Endothelial cell (in vitro differentiated cells): ENCODE results near the gene ANKRD17. TPM values are rescaled to one million over a fixed set of nuclear protein-coding genes. Genes with fewer than 3 reads are reported as not detected.

Experiments
- DNase-seq: peaks from one replicate; pipeline ENCODE4 v3.0.0; 2021; ENCODE audit warnings: low spot score
- H3K27ac Mint-ChIP-seq: one replicate; pipeline ENCODE4 v1.8.0; 2021; ENCODE audit warnings: mixed read lengths, inconsistent platforms; ENCODE audit not compliant: unreplicated experiment
- H3K27me3 Mint-ChIP-seq: one replicate; pipeline ENCODE4 v1.8.0; 2021; ENCODE audit warnings: mild to moderate bottlenecking, moderate library complexity, mixed read lengths, inconsistent platforms; ENCODE audit not compliant: unreplicated experiment
- H3K36me3 Mint-ChIP-seq: one replicate; pipeline ENCODE4 v1.8.0; 2021; ENCODE audit warnings: mild to moderate bottlenecking, low read depth, mixed read lengths, inconsistent platforms; ENCODE audit not compliant: unreplicated experiment
- H3K4me1 Mint-ChIP-seq: one replicate; pipeline ENCODE4 v1.8.0; 2021; ENCODE audit warnings: mild to moderate bottlenecking, mixed read lengths, inconsistent platforms; ENCODE audit not compliant: unreplicated experiment
- H3K4me3 Mint-ChIP-seq: one replicate; pipeline ENCODE4 v1.8.0; 2021; ENCODE audit warnings: mild to moderate bottlenecking, mixed read lengths, inconsistent platforms; ENCODE audit not compliant: unreplicated experiment
- H3K9me3 Mint-ChIP-seq: one replicate; pipeline ENCODE4 v1.8.0; 2021; ENCODE audit warnings: mixed read lengths, inconsistent platforms; ENCODE audit not compliant: unreplicated experiment
- CTCF ChIP-seq: fragments of 200-600 bp; sonication (generic); IDR thresholded peaks from one replicate; pipeline ENCODE4 v1.5.0; 2021; ENCODE audit warnings: antibody characterized with exemption; ENCODE audit not compliant: unreplicated experiment
- total RNA-seq: library from RNA; stranded (reverse); fragmentation: NEBNext Ultra II Directional; extraction: Animal tissue kit (Norgen Biotek cat#: 25700); gene quantifications from one replicate; pipeline ENCODE4 v1.2.1, GENCODE V29; 2021; ENCODE audit not compliant: unreplicated experiment

Gene ANKRD17
- total RNA-seq, 1 donor from 2014 or later = 61.8 TPM

GRCh38 chr4:73055241-73055897 is 203.2 kb downstream of the ANKRD17 start:
- no peak overlapping the region for H3K27ac Mint-ChIP-seq
- no peaks in the 10 kb centered on the region for H3K27me3 Mint-ChIP-seq
- H3K36me3 Mint-ChIP-seq = peaks cover 13% of the 10 kb centered on the region
- peaks cover 21% of the 10 kb centered on the region for H3K4me1 Mint-ChIP-seq
- TF ChIP-seq CTCF = no peak
- no peaks in the 10 kb centered on the region for H3K9me3 Mint-ChIP-seq
- no peak for DNase-seq
- H3K4me3 Mint-ChIP-seq = no peak overlapping the region

- Mint-ChIP-seq H3K36me3 (peaks cover 10% of the 10 kb centered on the region), H3K27me3 (no peaks in the 10 kb centered on the region), H3K27ac (no peak overlapping the region), H3K9me3 (no peaks in the 10 kb centered on the region), H3K4me3 (no peak overlapping the region), H3K4me1 (peaks cover 21% of the 10 kb centered on the region)
- no peak for TF ChIP-seq CTCF
- DNase-seq = no peak
Measured at GRCh38 chr4:73053974-73054480, 204.6 kb downstream of the ANKRD17 start.

- TF ChIP-seq CTCF = no peak
- Mint-ChIP-seq H3K27ac (no peak overlapping the region), H3K4me3 (no peak overlapping the region), H3K4me1 (peaks cover 21% of the 10 kb centered on the region), H3K9me3 (no peaks in the 10 kb centered on the region), H3K27me3 (no peaks in the 10 kb centered on the region), H3K36me3 (peaks cover 6% of the 10 kb centered on the region)
- DNase-seq = no peak
Measured at GRCh38 chr4:73053076-73053475, 205.5 kb downstream of the ANKRD17 start.

- DNase-seq = no peak
- H3K27ac Mint-ChIP-seq = no peak overlapping the region
- no peak overlapping the region for H3K4me3 Mint-ChIP-seq
- peaks cover 4% of the 10 kb centered on the region for H3K36me3 Mint-ChIP-seq
- H3K27me3 Mint-ChIP-seq = no peaks in the 10 kb centered on the region
- H3K9me3 Mint-ChIP-seq = no peaks in the 10 kb centered on the region
- H3K4me1 Mint-ChIP-seq = peaks cover 21% of the 10 kb centered on the region
- TF ChIP-seq CTCF = no peak
Measured at GRCh38 chr4:73051625-73052024, 207.0 kb downstream of the ANKRD17 start.

- no peak overlapping the region for H3K27ac Mint-ChIP-seq
- no peaks in the 10 kb centered on the region for H3K36me3 Mint-ChIP-seq
- no peaks in the 10 kb centered on the region for H3K4me1 Mint-ChIP-seq
- no peak for TF ChIP-seq CTCF
- H3K27me3 Mint-ChIP-seq = no peaks in the 10 kb centered on the region
- H3K4me3 Mint-ChIP-seq = no peak overlapping the region
- DNase-seq = no peak
- no peaks in the 10 kb centered on the region for H3K9me3 Mint-ChIP-seq
Measured at GRCh38 chr4:73045879-73046278, 212.7 kb downstream of the ANKRD17 start.
